Fibroblast of pulmonary artery (primary cell): Measurements from ENCODE around the gene SWSAP1.

Experiments used
- DNase-seq: peaks from one replicate; pipeline ENCODE4 v3.0.0-alpha.2; 2010; ENCODE audit warnings: low read depth
- H3K4me3 ChIP-seq: replicated peaks from 2 replicates; pipeline ENCODE4 v1.5.1; 2011; ENCODE audit warnings: low read depth, mild to moderate bottlenecking, control low read depth, low read length, moderate library complexity
- CTCF ChIP-seq: IDR thresholded peaks from 2 replicates; pipeline ENCODE4 v1.5.1; 2011; ENCODE audit warnings: mild to moderate bottlenecking, control low read depth, low read length, inconsistent platforms; ENCODE audit errors: missing control alignments

The SWSAP1 gene

GRCh38 chr19:11364935-11365334 lies 9.5 kb upstream of the SWSAP1 start:
- TF ChIP-seq CTCF = no peak
- DNase-seq = no peak
- no peak overlapping the region for H3K4me3 ChIP-seq

- no peak for DNase-seq
- TF ChIP-seq CTCF = no peak
- no peak overlapping the region for H3K4me3 ChIP-seq
Measured at GRCh38 chr19:11365557-11366117, 8.8 kb upstream of the SWSAP1 start.

DNA sequence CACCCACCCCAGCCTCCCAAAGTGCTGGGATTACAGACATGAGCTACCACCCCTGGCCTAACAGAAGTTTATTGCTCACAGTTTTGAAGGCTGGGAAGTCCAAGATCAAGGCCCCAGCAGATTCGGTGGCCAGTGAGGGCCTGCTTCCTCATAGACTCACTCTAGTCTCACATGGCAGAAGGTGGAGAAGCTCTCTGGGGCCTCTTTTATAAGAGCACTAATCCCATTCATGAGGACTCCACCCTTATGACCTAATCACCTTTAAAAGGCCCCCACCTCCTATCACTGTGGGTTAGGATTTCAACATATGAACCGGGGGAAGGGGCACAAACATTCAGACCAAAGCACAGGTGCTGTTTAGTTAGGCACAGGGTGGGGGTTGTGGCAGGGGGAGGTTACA lies 6.9 kb upstream of the SWSAP1 start:
- TF ChIP-seq CTCF = no peak
- H3K4me3 ChIP-seq = no peak overlapping the region
- no peak for DNase-seq

GRCh38 chr19:11370744-11371143 lies 3.7 kb upstream of the SWSAP1 start:
- H3K4me3 ChIP-seq = no peak overlapping the region
- no peak for DNase-seq
- no peak for TF ChIP-seq CTCF

- H3K4me3 ChIP-seq = no peak overlapping the region
- TF ChIP-seq CTCF = no peak
- DNase-seq = peak; percentile 31
Measured at GRCh38 chr19:11373166-11373884, 1.1 kb upstream of the SWSAP1 start.

DNA sequence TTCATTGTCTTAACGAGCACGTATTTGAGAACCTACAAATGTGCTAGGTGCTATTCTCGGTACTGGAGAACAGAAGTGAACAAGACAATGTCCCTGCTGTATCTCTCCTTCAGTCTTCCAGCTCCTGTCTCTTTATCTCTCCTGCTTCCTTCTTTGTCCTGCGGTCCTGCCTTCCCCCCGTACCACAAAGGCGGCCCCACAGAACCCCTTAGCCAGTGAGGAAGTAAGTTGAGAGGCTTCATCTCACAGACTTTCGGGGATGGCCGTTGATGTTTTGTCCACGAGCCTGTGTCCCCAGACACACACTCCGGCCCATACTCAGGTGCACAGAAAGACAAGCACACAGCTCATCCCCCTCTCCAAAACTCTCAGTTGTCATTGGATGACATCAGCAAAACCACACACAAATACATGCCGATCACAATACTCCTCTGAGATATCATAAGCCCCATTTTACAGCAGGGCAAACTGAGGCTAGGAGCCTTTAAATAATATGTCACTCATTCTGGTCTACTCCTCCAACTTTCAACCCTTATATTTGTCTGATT lies 507 bp upstream of the SWSAP1 start:
- no peak for DNase-seq
- TF ChIP-seq CTCF = no peak
- peak overlapping the region; percentile 78 for H3K4me3 ChIP-seq
